K562 (cell line): ENCODE measurements around the gene SMARCC1. TPM values are rescaled to one million over a fixed set of nuclear protein-coding genes. Genes with fewer than 3 reads are reported as not detected.

Experiments used
- ATAC-seq: fragments of 200-7000 bp; cut with Tn5 transposase; 3 replicates; pipeline ENCODE4 v1.9.1; 2020; ENCODE audit warnings: moderate library complexity
- BruUV-seq: library from RNA; stranded (reverse); fragments of 400-500 nt; replicated peaks from 2 replicates; lab custom pipeline; 2021; lab: Mats Ljungman, UMichigan
- CTCF ChIA-PET: fragments of 300-600 bp; formaldehyde crosslinking; extraction: SDS; loops from one replicate; lab custom pipeline; 2021; ENCODE audit warnings: low intra/inter-chr PET ratio; lab: Yijun Ruan, JAX
- POLR2A ChIA-PET: fragments of 300-600, 350-650 bp; sonication (Branson Sonifier 250); formaldehyde crosslinking; extraction: SDS; loops from one replicate; lab custom pipeline; 2021; ENCODE audit warnings: antibody characterized with exemption, inconsistent platforms; lab: Yijun Ruan, JAX
- DNase-seq, 4 experiments: peaks; one replicate each; pipeline versions ENCODE4 v3.0.0 to v3.0.0-alpha.2; 2011 to 2018; ENCODE audit warnings: low spot score in 3 of 4, mixed read lengths in 3 of 4; ENCODE audit errors: extremely low read depth in 1 of 4
- FAIRE-seq: peaks from 2 replicates; lab custom pipeline; 2011; peaks lifted over from hg19 to GRCh38; lab: Jason Lieb, UNC
- H2AFZ ChIP-seq: 2 replicates; pipeline ENCODE4 v1.6.0; 2011; ENCODE audit warnings: low read depth, low read length, control low read depth, inconsistent platforms
- H3K27ac ChIP-seq: fragments of 200-600 bp; 3 replicates; pipeline ENCODE4 v1.8.0; 2011; ENCODE audit warnings: low read depth, mild to moderate bottlenecking, control low read depth, inconsistent platforms, low read length, moderate library complexity, mixed read lengths; ENCODE audit errors: extremely low read depth
- H3K27me3 ChIP-seq, 2 experiments: fragments of 300-600 bp in 1 of 2; 2 replicates in 1 of 2; 3 replicates in 1 of 2; pipeline versions ENCODE4 v1.6.0 to v1.8.0; 2011; ENCODE audit warnings: inconsistent platforms in 2 of 2, low read length in 2 of 2, mild to moderate bottlenecking in 1 of 2, mixed read lengths in 1 of 2, moderate library complexity in 1 of 2; ENCODE audit not compliant: control insufficient read depth in 2 of 2, insufficient read depth in 2 of 2
- H3K36me3 ChIP-seq: fragments of 300-600 bp; 3 replicates; pipeline ENCODE4 v1.8.0; 2011; ENCODE audit warnings: mild to moderate bottlenecking, low read length, inconsistent platforms; ENCODE audit not compliant: control insufficient read depth, insufficient read depth
- H3K4me1 ChIP-seq, 2 experiments: fragments of 200-600 bp in 1 of 2; replicated peaks in 1 of 2; 2 replicates in 1 of 2; 3 replicates in 1 of 2; pipeline versions ENCODE4 v1.5.1 to v1.8.0; 2011; ENCODE audit warnings: inconsistent platforms in 2 of 2, low read length in 2 of 2, mild to moderate bottlenecking in 1 of 2, mixed read lengths in 1 of 2, moderate library complexity in 1 of 2; ENCODE audit not compliant: control insufficient read depth in 2 of 2, insufficient read depth in 2 of 2
- H3K4me2 ChIP-seq: 2 replicates; pipeline ENCODE4 v1.6.1; 2011; ENCODE audit warnings: low read length, control low read depth, inconsistent platforms, mixed read lengths; ENCODE audit not compliant: insufficient read depth
- H3K4me3 ChIP-seq: fragments of 200-600 bp; sonication (generic), shearing (Covaris generic); 2 replicates; pipeline ENCODE4 v1.5.1; 2016; ENCODE audit warnings: control low read depth, inconsistent platforms
- H3K79me2 ChIP-seq: fragments of 200-600 bp; 3 replicates; pipeline ENCODE4 v1.8.0; 2011; ENCODE audit warnings: low read length, inconsistent platforms; ENCODE audit not compliant: control insufficient read depth, insufficient read depth
- H3K9ac ChIP-seq, 2 experiments: 2 replicates each; pipeline versions ENCODE4 v1.6.0 to v1.6.1; 2011; ENCODE audit warnings: low read depth in 2 of 2, low read length in 2 of 2, control low read depth in 1 of 2, inconsistent platforms in 1 of 2, mild to moderate bottlenecking in 1 of 2, mixed read lengths in 1 of 2; ENCODE audit not compliant: insufficient read depth in 1 of 2
- H3K9me1 ChIP-seq: one replicate; pipeline ENCODE4 v1.6.0; 2011; ENCODE audit warnings: inconsistent platforms, mild to moderate bottlenecking, low read length, moderate library complexity; ENCODE audit not compliant: control insufficient read depth, insufficient read depth
- H3K9me3 ChIP-seq: replicated peaks from 2 replicates; pipeline ENCODE4 v1.5.1; 2011; ENCODE audit warnings: low read depth, low read length, inconsistent platforms; ENCODE audit not compliant: control insufficient read depth, insufficient read depth
- H4K20me1 ChIP-seq: replicated peaks from 2 replicates; pipeline ENCODE4 v1.6.1; 2011; ENCODE audit warnings: low read length, inconsistent platforms, mixed read lengths; ENCODE audit not compliant: control insufficient read depth, insufficient read depth
- ASH1L ChIP-seq: fragments of 450-650 bp; IDR thresholded peaks from 2 replicates; pipeline ENCODE4 v1.6.1; 2018; ENCODE audit warnings: borderline replicate concordance, mild to moderate bottlenecking, low read depth; ENCODE audit not compliant: partially characterized antibody
- ATF2 ChIP-seq: sonication (generic); formaldehyde crosslinking; IDR thresholded peaks from 2 replicates; pipeline ENCODE4 v1.8.1; 2022; ENCODE audit warnings: missing genetic modification reagents
- ATF6 ChIP-seq: sonication (generic); formaldehyde crosslinking; IDR thresholded peaks from 2 replicates; pipeline ENCODE4 v1.4.0; 2020; ENCODE audit warnings: mild to moderate bottlenecking, missing genetic modification reagents
- CREM ChIP-seq: IDR thresholded peaks from 2 replicates; pipeline ENCODE4 v1.6.1; 2014; ENCODE audit warnings: antibody characterized with exemption, low read depth
- DPF2 ChIP-seq: fragments of 450-650 bp; IDR thresholded peaks from 2 replicates; pipeline ENCODE4 v1.6.1; 2016
- FOXK2 ChIP-seq, 2 experiments: fragments of 450-650 bp; IDR thresholded peaks in 1 of 2; conservative IDR thresholded peaks in 1 of 2; 2 replicates each; pipeline ENCODE4 v1.6.1; 2016; ENCODE audit warnings: low read depth in 2 of 2, mild to moderate bottlenecking in 1 of 2
- MAFK ChIP-seq: IDR thresholded peaks from 2 replicates; pipeline ENCODE4 v1.6.1; 2011; ENCODE audit warnings: low read length, improper control_type of control experiment
- MTF1 ChIP-seq: fragments of 250-450 bp; sonication (Bioruptor Pico); IDR thresholded peaks from 2 replicates; pipeline ENCODE4 v1.9.0; 2021; ENCODE audit warnings: moderate library complexity, mild to moderate bottlenecking, inconsistent platforms, borderline replicate concordance
- RUNX1 ChIP-seq: sonication (generic); IDR thresholded peaks from 2 replicates; pipeline ENCODE4 v1.6.1; 2016; ENCODE audit warnings: antibody characterized with exemption, low read depth
- SMAD1 ChIP-seq: fragments of 150-350 bp; IDR thresholded peaks from 2 replicates; pipeline ENCODE4 v1.6.1; 2014; ENCODE audit warnings: low read length, low read depth; ENCODE audit not compliant: partially characterized antibody
- SMARCE1 ChIP-seq: fragments of 450-650 bp; IDR thresholded peaks from 2 replicates; pipeline ENCODE4 v1.7.1; 2016; ENCODE audit warnings: mild to moderate bottlenecking
- SOX6 ChIP-seq: fragments of 450-650 bp; IDR thresholded peaks from 2 replicates; pipeline ENCODE4 v1.6.1; 2014; ENCODE audit warnings: mild to moderate bottlenecking
- SP1 ChIP-seq: sonication (generic); formaldehyde crosslinking; IDR thresholded peaks from 2 replicates; pipeline ENCODE4 v1.8.1; 2022; ENCODE audit warnings: mild to moderate bottlenecking, missing genetic modification reagents
- TCF7L2 ChIP-seq: fragments of 150-350 bp; IDR thresholded peaks from 2 replicates; pipeline ENCODE4 v1.6.1; 2016; ENCODE audit warnings: low read depth, mild to moderate bottlenecking, low read length, moderate library complexity
- THRA ChIP-seq: fragments of 450-650 bp; IDR thresholded peaks from 2 replicates; pipeline ENCODE4 v1.6.1; 2017; ENCODE audit warnings: mild to moderate bottlenecking, moderate library complexity
- ZNF134 ChIP-seq: fragments of 250-450 bp; sonication (Bioruptor Pico); conservative IDR thresholded peaks from 2 replicates; pipeline ENCODE4 v1.4.0; 2020
- ZNF146 ChIP-seq: IDR thresholded peaks from one replicate; pipeline ENCODE4 v1.6.1; 2018; ENCODE audit warnings: missing compliant biosample characterization; ENCODE audit not compliant: unreplicated experiment
- ZNF175 ChIP-seq: fragments of 200-800 bp; sonication (Bioruptor generic); IDR thresholded peaks from 2 replicates; pipeline ENCODE4 v1.6.1; 2016; ENCODE audit warnings: low read depth, mild to moderate bottlenecking, missing genetic modification characterization, missing compliant biosample characterization
- ZNF277 ChIP-seq: fragments of 250-450 bp; sonication (Bioruptor Pico); IDR thresholded peaks from 2 replicates; pipeline ENCODE4 v1.8.0; 2022; ENCODE audit warnings: inconsistent platforms, mild to moderate bottlenecking, moderate library complexity, borderline replicate concordance
- WGBS: fragments of 100-300 bp; shearing (Covaris generic); methylation state at CpG from one replicate; pipeline ENCODE4 v1.1.6; 2016; ENCODE audit warnings: low coverage, mixed read lengths; ENCODE audit not compliant: insufficient coverage; ENCODE audit errors: missing lambda C conversion rate; 5-methylcytosine and 5-hydroxymethylcytosine counted together
- in situ Hi-C: fragments of 300-500 bp; cut with MboI; formaldehyde crosslinking; loops from 4 replicates; pipeline ENCODE4 v1.15.0; 2018; ENCODE audit warnings: inconsistent platforms, mixed read lengths
- intact Hi-C: fragments of 100-400 bp; cut with micrococcal nuclease; formaldehyde crosslinking; loops from 2 replicates; pipeline ENCODE4 v1.14.2; 2022
- polyA plus RNA-seq, 8 experiments: library from polyadenylated mRNA; depleted of rRNA in 4 of 8; stranded (reverse) in 5 of 8; unstranded in 3 of 8; fragments of >200 nt; fragmentation: Nextera tagmentation in 2 of 8; fragmentation: Illumina TruSeq in 1 of 8; extraction: Ambion mirVana in 2 of 8; extraction: Trizol in 1 of 8; gene quantifications; 2 replicates each; pipeline versions ENCODE4 v1.2.1 to v1.2.3, GENCODE V29; 2011 to 2014; ENCODE audit warnings: inconsistent platforms in 1 of 8, missing spikeins in 1 of 8
- total RNA-seq, 7 experiments: library from RNA; depleted of rRNA in 6 of 7; stranded (reverse); fragments of >200 nt in 6 of 7; fragmentation: Illumina TruSeq in 2 of 7; extraction: Trizol in 2 of 7; gene quantifications; 2 replicates each; pipeline versions ENCODE4 v1.2.1 to v1.2.3, GENCODE V29; 2011 to 2021; ENCODE audit warnings: low replicate concordance in 1 of 7

SMARCC1 gene
- total and polyA plus RNA-seq, 9 of the 15 experiments (the other 6 are each of a cell fraction or from before 2014, with no cell fraction given) = 20.7 to 199 (median 66.0) TPM

GRCh38 chr3:47612879-47613278 lies 168.8 kb downstream of the SMARCC1 start:
- no TSS peak for BruUV-seq
- in situ Hi-C loops = no loop called here
- H3K27ac ChIP-seq = no peak overlapping the region
- POLR2A ChIA-PET = interaction anchor here (0.6 to 2.2 kb wide), 4 partner anchors 8 to 174 kb away, joined by 3 to 7 read pairs (median 4); no protein-coding TSS in a partner anchor
- FAIRE-seq = no peak
- CTCF ChIA-PET = no interaction called here
- intact Hi-C loops = no loop called here
- H3K4me1 ChIP-seq = no peaks in the 10 kb centered on the region
- H3K9me3 ChIP-seq = no peaks in the 10 kb centered on the region
- H3K9ac ChIP-seq = no peak overlapping the region
- H3K36me3 ChIP-seq = peaks cover 91% of the 10 kb centered on the region
- 96% methylated on average over 2 of the region's 2 CpGs for WGBS
- no peaks in the 10 kb centered on the region for H3K79me2 ChIP-seq
- H2AFZ ChIP-seq = no peak overlapping the region
- no peaks in the 10 kb centered on the region for H3K9me1 ChIP-seq
- no peak for ATAC-seq
- no peak for DNase-seq
- H4K20me1 ChIP-seq = no peaks in the 10 kb centered on the region; the same call in 1 of the 2 replicates
- H3K4me2 ChIP-seq = no peak overlapping the region
- H3K27me3 ChIP-seq = no peaks in the 10 kb centered on the region
- no peak overlapping the region for H3K4me3 ChIP-seq
- no peak for TF ChIP-seq SMAD1
- no peak for TF ChIP-seq ZNF146
- TF ChIP-seq ASH1L = no peak
- TF ChIP-seq FOXK2 (conservative IDR thresholded peaks at IDR 0.05 in 1 of 2, IDR thresholded peaks at IDR 0.05 in 1 of 2; ENCODE audit: low read depth in 2 of 2) = no peak
- TF ChIP-seq ATF6 (CRISPR knock-in tag) = no peak
- no peak for TF ChIP-seq SP1 (CRISPR knock-in tag)
- TF ChIP-seq ZNF175 = no peak
- no peak for TF ChIP-seq ZNF134 (CRISPR knock-in tag)
- no peak for TF ChIP-seq THRA
- TF ChIP-seq TCF7L2 = no peak
- no peak for TF ChIP-seq SOX6
- TF ChIP-seq MAFK = no peak
- TF ChIP-seq ZNF277 (CRISPR knock-in tag) = no peak
- TF ChIP-seq RUNX1 = no peak
- TF ChIP-seq ATF2 (CRISPR knock-in tag) = no peak
- TF ChIP-seq CREM = no peak
- TF ChIP-seq DPF2 = no peak
- no peak for TF ChIP-seq MTF1 (CRISPR knock-in tag)
- no peak for TF ChIP-seq SMARCE1
